HG03159 (cell line): ENCODE results near the gene RXRB.
"Not testable (repeated sequence)": the region's sequence is repeated elsewhere in the genome, so short reads cannot be mapped to it uniquely, and the experiment has no call there.

ENCODE experiments used
- ATAC-seq: cut with Tn5 transposase; IDR thresholded peaks from one replicate; pipeline ENCODE4 v1.9.1; 2021; ENCODE audit warnings: mild to moderate bottlenecking, moderate library complexity; ENCODE audit not compliant: unreplicated experiment

RXRB gene

DNA sequence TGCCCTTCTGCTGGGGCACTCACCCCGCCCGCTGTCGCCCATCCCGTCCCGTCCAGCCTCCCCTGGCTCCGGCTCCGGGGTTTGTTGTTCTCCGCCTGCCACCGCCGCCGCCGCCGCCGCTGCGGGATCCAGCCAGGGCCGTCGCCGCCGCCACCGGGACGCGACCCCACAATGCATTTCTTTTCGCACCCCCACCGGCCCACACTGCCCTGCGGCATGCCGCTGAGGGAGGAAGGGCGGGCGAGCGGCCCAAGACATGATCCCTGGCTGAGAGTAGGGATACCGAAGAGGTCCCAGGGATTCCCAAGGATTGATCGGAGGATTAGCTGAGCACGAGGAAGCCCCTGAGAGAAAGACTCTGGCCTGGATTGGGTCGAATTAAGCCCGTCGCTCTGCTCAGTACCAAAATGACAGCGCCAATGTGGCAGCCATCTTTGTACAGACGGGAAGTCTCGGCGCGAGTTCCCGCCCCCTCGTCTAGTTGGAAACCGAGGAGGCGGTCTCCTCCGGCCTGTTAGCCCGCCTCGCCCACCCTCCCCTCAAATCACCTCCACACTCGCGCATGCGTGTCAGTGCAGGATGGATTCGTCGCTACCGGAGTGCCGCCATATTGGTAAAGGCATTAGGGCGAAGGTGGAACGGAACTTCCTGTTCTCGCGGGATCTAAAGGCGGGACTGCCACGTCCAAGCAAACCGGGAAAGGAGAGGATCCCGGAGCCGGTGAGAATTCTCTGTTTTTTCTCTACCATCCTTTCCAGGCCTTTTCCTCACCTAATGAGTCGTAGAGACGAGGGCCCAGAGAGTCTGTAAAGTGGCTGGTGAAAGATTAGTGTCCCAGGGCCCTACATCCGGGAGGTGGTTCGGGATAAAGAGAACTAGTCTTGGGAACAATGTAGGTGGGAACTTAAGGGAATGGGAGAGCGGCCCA lies at the start of gene RXRB, which contains the start of gene SLC39A7:
Gene RXRB, minus strand, starts transcription at position 447 of the 928 bp plus-strand sequence. Its CDS starts 189 bp downstream, at position 258.
Gene SLC39A7, plus strand, starts transcription at position 649 of the 928 bp plus-strand sequence. CDS start 379 bp downstream, outside the sequence.
- ATAC-seq = peak; percentile 54

DNA sequence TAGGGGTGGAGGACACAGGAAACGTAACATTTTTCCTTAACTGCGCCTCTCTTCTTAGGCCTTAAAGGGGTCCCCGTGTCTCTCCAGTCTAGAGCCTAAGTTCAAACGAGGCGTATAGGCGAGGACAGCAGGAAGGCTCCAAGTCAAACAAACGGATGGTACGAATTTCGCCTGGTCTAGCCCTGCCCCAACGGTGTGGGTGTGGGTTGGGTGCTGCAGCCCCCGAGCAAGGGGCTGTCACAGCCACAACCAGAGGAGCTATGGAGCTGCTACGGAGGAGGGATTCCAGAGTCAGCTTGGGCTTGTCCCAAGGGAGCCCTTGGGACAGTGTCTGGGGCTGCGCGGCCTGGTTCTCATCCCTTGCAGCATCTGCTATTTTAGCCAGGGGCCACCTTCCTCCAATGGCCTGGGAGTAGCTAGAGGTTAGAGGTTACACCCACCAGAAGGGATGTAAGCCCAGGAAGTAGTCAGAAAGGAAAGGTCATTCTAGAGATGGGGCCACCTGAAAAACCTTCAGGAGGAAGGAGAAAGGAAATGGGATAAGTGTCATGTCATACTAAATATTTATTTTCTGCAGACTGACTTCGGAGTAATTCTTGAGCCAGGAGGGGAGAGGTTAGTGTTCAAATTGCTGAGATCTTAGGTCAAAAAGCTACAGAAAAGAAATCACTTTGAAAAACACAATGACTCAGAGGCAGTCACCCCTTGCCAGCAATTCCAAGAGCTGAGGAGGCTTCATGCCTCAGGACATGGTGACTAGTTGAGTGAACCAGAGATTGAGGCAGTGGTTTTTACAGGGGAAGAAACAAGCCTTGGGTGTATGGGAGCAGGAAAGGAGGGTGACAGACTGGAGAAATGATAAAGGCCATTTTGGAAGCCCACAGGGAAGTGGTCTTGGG lies 49.5 kb upstream of the RXRB start:
- ATAC-seq = no peak

- ATAC-seq = peak; percentile 83
These were observed 48.7 kb upstream of the RXRB start for GRCh38 chr6:33248932-33249731.

DNA sequence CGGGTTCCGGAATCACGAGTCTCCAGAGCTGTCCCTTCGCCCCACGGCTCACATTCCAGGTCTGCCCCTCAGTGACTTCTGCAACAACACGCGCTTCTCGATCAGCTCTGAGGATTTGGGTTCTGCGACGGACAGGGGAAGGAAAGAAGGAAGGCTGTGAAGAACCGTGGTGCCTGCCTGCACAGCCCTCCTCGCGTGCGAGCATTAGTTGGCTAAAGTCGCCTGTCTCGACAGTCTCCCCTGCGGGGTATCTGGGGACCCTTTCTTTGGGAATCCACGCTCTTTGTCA lies 48.1 kb upstream of the RXRB start:
- ATAC-seq = peak; percentile 13

- ATAC-seq = peak; percentile 34
These were observed 47.6 kb upstream of the RXRB start for GRCh38 chr6:33247977-33248642.

- ATAC-seq = no peak
These were observed 43.0 kb upstream of the RXRB start for GRCh38 chr6:33243476-33243875.

DNA sequence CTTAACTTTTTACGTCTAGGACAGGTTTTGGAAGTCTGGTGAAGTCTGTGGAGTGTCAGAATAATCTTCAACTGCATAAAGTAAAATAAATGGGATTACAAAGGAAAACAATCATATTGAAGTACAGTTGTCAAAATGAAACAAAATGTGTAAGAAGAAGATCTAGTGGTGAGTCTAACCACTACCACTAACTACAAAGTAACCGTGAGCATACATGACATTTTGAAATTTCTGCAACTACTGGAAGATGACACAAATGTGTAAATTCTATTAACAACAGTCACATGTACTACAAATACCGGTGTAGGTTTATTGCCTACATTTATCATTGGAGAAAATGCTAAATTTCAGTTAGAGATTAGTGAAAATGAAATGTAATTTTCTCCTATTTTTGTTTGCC lies 41.5 kb upstream of the RXRB start:
- ATAC-seq = no peak

DNA sequence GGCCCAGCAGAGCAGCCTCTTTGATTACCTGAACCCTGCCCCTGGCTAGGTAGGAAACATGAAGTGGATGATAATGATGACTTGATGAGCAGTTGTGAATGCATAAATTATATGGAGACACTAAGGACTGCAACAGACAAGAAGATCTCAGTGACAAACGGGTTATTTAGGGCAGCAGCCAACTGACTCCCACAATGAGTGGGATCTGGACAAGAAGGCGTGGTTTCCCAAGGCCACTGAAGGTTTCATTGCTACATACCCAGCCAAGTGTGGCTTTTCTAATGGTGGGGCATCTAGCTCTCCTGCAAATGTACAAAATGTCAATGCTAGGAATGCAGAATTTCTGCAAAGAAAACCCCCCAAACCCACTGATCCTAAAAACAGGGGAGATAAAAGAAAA lies 37.3 kb upstream of the RXRB start:
- ATAC-seq = no peak

GRCh38 chr6:33236852-33237251 lies 36.4 kb upstream of the RXRB start:
- ATAC-seq = no peak

DNA sequence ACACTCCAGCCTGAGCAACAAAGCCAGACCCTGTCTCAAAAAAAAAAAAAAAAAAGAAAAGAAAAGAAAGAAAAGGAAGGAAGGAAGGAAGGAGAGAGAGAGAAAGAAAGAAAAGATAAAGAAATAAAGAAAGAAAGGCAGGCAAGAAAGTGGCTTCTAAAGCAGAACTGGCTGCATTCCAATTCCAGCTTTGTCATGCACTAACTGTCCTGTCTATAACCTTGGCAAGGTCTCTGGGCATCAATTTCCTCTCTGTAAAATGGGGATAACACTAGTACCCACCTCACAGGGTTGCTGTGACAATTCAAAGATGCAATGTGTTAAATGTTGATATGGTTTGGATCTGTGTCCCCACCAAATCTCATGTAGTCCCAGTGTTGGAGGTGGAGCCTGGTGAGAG lies 35.9 kb upstream of the RXRB start:
- ATAC-seq = no peak

- no peak for ATAC-seq
These were observed 34.8 kb upstream of the RXRB start for GRCh38 chr6:33235221-33235634.

DNA sequence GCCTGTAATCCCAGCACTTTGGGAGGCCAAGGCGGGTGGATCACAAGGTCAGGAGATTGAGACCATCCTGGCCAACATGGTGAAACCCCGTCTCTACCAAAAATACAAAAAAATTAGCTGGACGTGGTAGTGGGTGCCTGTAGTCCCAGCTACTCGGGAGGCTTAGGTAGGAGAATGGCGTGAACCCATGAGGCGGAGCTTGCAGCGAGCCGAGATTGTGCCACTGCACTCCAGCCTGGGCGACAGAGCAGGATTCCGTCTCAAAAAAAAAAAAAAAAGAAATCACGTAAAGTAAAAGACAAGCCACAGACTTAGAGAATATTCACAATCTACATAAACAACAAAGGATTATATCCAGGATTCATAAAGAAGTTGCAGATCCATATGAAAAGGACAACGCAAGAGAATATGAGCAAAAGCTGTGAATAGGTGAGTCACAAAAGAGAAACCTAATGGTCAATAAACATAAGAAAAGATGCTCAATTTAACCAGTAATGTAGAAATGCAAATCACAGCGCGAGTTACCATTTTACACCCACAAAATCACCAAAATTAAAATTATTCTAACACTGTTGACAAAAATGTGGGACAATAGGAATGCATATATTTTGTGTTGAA lies 26.1 kb upstream of the RXRB start:
- ATAC-seq = not testable (repeated sequence)

- no peak for ATAC-seq
These were observed 17.2 kb upstream of the RXRB start for GRCh38 chr6:33217681-33218080.

- ATAC-seq = no peak
These were observed 16.8 kb upstream of the RXRB start for GRCh38 chr6:33217246-33217645.

- no peak for ATAC-seq
These were observed 15.7 kb upstream of the RXRB start for GRCh38 chr6:33216117-33216649.

GRCh38 chr6:33215271-33216116 lies 15.0 kb upstream of the RXRB start:
- ATAC-seq = no peak

- ATAC-seq = no peak
These were observed 13.5 kb upstream of the RXRB start for GRCh38 chr6:33213989-33214335.

DNA sequence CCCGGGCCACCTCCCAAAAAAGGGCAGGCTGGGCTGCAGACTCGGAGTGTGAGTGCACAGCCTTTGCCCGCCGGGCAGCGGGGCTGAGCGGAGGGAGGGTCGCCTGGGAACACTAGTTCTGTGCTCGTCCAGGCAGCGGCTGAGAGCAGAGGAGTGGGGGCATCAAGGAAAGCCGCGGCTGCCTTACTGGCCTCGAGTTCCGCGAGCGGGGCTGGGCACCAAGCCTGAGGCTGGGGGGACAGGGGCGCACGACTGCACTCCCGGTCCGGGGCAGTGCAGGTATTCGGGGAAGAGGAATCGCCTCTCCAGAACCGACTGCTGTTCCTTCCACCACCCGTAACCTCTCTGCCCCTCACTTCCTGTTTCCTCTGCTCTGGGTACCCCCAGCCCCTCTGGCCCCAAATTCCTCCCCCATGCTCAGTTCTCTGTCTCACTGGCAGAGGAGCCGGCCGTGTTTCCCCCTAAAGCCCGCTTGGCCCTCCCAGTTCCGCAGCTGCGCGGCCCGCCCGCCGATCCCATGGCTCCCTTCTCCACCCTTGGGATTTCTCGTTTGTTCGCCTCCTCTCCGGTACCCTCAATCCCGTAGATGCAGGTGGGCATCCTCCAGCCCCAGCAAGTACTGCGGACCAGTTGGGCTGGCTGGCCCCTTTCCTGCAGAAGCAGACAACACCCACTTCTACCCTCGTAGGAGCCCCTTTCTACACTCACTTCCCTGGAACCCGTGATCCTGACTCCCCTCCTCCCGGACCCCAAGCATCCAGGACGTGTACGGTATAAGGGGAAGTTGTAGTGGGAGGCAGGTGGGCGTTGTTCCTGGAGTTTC lies 12.9 kb upstream of the RXRB start:
- no peak for ATAC-seq
